Upper lobe of left lung (tissue), 6 donors: ENCODE results near the gene C15orf39. TPM values are rescaled to one million over a fixed set of nuclear protein-coding genes. Genes with fewer than 3 reads are reported as not detected.

ENCODE experiments used
- ATAC-seq, 2 donors: fragments of 200-7000 bp; cut with Tn5 transposase; one replicate each; pipeline ENCODE4 v1.9.1; 2022; ENCODE audit warnings: mild to moderate bottlenecking in 2 of 2, moderate library complexity in 2 of 2; ENCODE audit not compliant: low FRiP score in 2 of 2
- DNase-seq, 2 donors: peaks; one replicate each; pipeline ENCODE4 v3.0.0-alpha.2; 2019 to 2020
- H3K27ac ChIP-seq, 4 donors: fragments of 200-600 bp; sonication (generic); one replicate each; pipeline ENCODE4 v1.5.1; 2016 to 2019
- H3K27me3 ChIP-seq, 4 donors: fragments of 200-600 bp; sonication (generic); one replicate each; pipeline ENCODE4 v1.5.1; 2017 to 2019
- H3K36me3 ChIP-seq, 4 donors: fragments of 200-600 bp; sonication (generic); one replicate each; pipeline ENCODE4 v1.5.1; 2016 to 2019
- H3K4me1 ChIP-seq, 4 donors: fragments of 200-600 bp; sonication (generic); one replicate each; pipeline ENCODE4 v1.5.1; 2018 to 2019
- H3K4me3 ChIP-seq, 4 donors: fragments of 200-600 bp; sonication (generic); one replicate each; pipeline ENCODE4 v1.5.1; 2017 to 2019; ENCODE audit warnings: mild to moderate bottlenecking in 2 of 4, moderate library complexity in 1 of 4
- H3K9me3 ChIP-seq, 4 donors: fragments of 200-600 bp; sonication (generic); one replicate each; pipeline ENCODE4 v1.5.1; 2018 to 2019
- EP300 ChIP-seq, 4 donors: sonication (generic); formaldehyde crosslinking; IDR thresholded peaks; one replicate each; pipeline ENCODE4 v1.5.1; 2017; ENCODE audit warnings: antibody characterized with exemption in 4 of 4, control low read depth in 2 of 4
- POLR2A ChIP-seq, 4 donors: fragments of 450-650 bp; IDR thresholded peaks; one replicate each; pipeline ENCODE4 v1.5.1; 2016 to 2017; ENCODE audit warnings: antibody characterized with exemption in 4 of 4, mild to moderate bottlenecking in 2 of 4
- POLR2AphosphoS5 ChIP-seq, 2 donors: sonication (generic); formaldehyde crosslinking; IDR thresholded peaks; one replicate each; pipeline ENCODE4 v1.5.1; 2017; ENCODE audit warnings: antibody characterized with exemption in 2 of 2
- WGBS, 2 donors: methylation state at CpG; one replicate each; pipeline ENCODE4 v1.1.5; 2017 to 2018; 5-methylcytosine and 5-hydroxymethylcytosine counted together
- total RNA-seq, 6 donors: library from RNA; depleted of rRNA in 4 of 6; stranded (reverse); fragments of >200 nt in 4 of 6; gene quantifications; one replicate each; pipeline versions ENCODE4 v1.1.0 to v1.2.1, GENCODE V29; 2016 to 2021
- TF ChIP-seq, protein P1 (sequence below), 6 experiments: fragments of 450-650 bp in 4 of 6; fragments of 200-600 bp in 2 of 6; sonication (generic) in 2 of 6; IDR thresholded peaks; one replicate each; pipeline ENCODE4 v1.5.1; 2016 to 2019; ENCODE audit warnings: antibody characterized with exemption in 6 of 6
- donor health status: DM: no; HTN: no; CAD: no; lungs with moderate emphysema.
- donor health status: DM: no; HTN: yes; CAD: no; lungs with severe emphysema.

C15orf39 gene
- total RNA-seq, 6 donors from 2014 or later: 25.4 to 44.6 (median 37.5) TPM

DNA sequence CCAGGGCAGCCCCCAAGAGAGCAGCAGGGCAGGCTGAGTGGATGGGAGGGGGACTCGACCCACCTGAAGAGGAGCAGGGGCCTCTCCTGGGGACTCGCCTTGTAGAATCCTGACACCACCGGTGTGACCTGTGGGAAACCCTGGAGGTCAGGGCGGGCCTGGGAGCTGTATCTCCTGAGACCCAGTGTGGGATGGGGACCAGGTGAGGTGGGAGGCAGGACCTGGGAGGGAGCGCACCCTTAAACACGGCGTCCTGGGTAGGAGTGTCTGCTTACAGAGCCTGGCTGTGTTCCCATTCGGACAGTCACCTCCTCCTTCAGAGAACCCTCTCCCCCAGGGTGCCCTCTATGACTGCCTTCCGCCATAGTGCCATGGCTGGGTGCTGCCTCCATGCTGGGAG is 27.1 kb downstream of the C15orf39 start:
- peaks cover 5 to 8% (median 6%) of the 10 kb centered on the region in 4 donors for H3K4me1 ChIP-seq
- no peaks in the 10 kb centered on the region for H3K27me3 ChIP-seq
- TF ChIP-seq EP300 (IDR thresholded peaks at IDR 0.05) (no peak), POLR2AphosphoS5 (IDR thresholded peaks at IDR 0.05) (no peak), POLR2A (IDR thresholded peaks at IDR 0.05) (no peak)
- TF ChIP-seq, protein P1, sequence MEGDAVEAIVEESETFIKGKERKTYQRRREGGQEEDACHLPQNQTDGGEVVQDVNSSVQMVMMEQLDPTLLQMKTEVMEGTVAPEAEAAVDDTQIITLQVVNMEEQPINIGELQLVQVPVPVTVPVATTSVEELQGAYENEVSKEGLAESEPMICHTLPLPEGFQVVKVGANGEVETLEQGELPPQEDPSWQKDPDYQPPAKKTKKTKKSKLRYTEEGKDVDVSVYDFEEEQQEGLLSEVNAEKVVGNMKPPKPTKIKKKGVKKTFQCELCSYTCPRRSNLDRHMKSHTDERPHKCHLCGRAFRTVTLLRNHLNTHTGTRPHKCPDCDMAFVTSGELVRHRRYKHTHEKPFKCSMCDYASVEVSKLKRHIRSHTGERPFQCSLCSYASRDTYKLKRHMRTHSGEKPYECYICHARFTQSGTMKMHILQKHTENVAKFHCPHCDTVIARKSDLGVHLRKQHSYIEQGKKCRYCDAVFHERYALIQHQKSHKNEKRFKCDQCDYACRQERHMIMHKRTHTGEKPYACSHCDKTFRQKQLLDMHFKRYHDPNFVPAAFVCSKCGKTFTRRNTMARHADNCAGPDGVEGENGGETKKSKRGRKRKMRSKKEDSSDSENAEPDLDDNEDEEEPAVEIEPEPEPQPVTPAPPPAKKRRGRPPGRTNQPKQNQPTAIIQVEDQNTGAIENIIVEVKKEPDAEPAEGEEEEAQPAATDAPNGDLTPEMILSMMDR (IDR thresholded peaks at IDR 0.05): no peak
- no peak overlapping the region for H3K27ac ChIP-seq
- 84 to 97% methylated on average over 6 of the region's 9 CpGs for WGBS, 2 donors
- no peak for DNase-seq
- ATAC-seq: peak in 1 of 2 donors; percentile 4
- H3K9me3 ChIP-seq: no peaks in the 10 kb centered on the region
- no peaks in the 10 kb centered on the region for H3K36me3 ChIP-seq
- H3K4me3 ChIP-seq: no peak overlapping the region

DNA sequence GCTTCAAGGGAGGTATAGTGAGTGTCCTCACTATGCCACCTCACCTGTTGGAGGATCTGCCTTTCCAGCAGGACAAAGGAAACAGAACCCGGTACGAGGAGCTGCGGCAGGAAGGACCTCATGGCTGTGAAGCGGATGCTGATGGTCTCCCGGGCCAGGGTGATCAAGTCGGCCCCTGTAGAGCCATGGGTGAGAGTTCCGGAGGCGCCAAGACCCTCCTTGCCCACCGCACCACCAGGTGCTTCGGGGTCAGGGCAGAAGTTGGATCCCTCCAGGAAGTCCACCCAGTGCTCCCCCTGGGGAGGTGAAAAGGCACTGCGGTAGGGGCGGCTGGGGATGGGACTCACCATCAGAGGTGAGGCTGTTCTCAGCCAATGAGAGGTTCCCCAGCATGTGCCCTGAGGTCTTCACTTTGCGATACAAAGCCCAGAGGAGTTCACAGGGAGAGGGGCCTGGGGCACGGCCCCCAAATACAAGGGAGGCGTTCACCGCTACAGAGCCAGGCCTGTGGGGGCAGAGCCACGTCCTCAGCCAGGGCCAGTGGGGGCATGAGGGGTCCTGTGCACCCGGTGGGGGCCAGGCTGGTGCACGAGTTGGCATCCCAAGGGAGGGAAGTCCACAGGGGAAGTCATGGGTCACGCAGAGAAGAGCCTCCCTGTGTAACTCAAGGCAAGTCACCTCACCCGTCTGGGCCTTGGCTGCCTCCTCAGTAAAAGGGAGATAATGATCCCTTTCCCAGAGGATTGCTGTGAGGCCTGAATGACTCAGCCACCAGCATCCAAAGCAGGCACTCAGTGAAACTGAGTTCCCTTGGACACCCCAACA is 27.7 kb downstream of the C15orf39 start:
- DNase-seq (no peak), ATAC-seq (no peak)
- H3K27me3 ChIP-seq: no peaks in the 10 kb centered on the region
- no peaks in the 10 kb centered on the region for H3K9me3 ChIP-seq
- TF ChIP-seq POLR2AphosphoS5 (IDR thresholded peaks at IDR 0.05) (no peak), POLR2A (IDR thresholded peaks at IDR 0.05) (no peak), EP300 (IDR thresholded peaks at IDR 0.05) (no peak)
- TF ChIP-seq, protein P1 (IDR thresholded peaks at IDR 0.05): no peak
- H3K4me3 ChIP-seq: no peak overlapping the region
- peaks cover 5 to 8% (median 6%) of the 10 kb centered on the region in 4 donors for H3K4me1 ChIP-seq
- WGBS, 2 donors: 86 to 92% methylated on average over 11 to 19 of the region's 21 CpGs
- no peaks in the 10 kb centered on the region for H3K36me3 ChIP-seq
- no peak overlapping the region for H3K27ac ChIP-seq

DNA sequence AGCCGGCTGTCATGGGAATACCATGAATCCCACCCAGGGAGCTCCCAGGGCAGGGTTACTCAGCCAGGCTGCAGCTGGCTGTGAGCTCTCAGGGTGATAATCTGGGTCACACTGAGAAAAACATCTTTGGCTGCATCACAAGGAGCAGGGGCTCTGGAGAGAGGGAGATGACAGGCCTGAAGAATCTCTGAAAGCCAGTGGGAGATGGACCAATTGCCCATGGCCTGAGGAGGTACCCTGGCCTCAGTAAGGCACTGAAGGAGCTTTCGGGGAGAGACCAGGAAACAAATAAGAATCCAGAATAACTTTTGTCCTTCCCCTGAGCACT is 28.3 kb downstream of the C15orf39 start:
- 74 to 83% methylated on average over 1 to 2 of the region's 2 CpGs for WGBS, 2 donors
- no peaks in the 10 kb centered on the region for H3K36me3 ChIP-seq

DNA sequence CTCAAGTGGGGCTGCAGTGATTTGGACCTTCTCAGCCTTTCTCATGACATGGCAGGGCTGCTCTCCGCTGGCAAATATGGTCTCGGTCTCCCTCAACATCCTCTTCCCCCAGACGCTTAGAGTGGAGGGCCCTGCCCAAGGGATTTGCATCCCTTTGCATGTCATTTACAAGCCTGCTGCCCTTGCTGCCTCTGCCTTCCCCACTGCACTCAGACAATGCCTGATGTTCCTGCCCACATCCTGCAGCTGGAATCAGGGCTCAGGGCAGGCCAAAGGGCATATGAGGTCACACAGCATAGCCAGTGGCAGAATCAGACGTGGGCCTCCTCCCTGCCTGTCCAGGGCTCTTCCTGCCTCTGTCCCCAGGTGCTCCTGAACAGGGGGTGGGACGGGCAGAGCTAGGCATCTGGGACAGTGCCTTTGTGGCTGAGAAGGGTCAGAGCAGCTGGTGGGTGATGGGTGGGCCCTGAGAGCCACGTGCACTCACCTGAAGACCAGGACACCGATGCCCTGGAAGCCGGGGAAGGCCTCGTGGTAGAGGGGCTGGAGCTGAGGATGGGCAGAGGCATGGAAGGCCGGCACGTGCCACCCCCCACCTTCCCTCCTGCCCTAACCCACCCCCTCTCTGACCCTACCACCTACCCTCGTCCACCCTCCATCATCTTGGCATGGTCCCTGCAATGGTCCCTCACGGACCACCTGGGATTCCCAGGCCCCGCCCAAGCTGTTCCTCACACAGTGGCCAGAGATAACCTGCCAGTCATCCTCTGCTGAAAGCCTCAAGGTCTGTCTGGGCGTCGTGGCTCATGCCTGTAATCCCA is 29.1 kb downstream of the C15orf39 start:
- WGBS, 2 donors: 65 to 80% methylated on average over 6 to 16 of the region's 16 CpGs
- no peaks in the 10 kb centered on the region for H3K36me3 ChIP-seq
- no peak overlapping the region for H3K27ac ChIP-seq
- no peak overlapping the region for H3K4me3 ChIP-seq
- H3K27me3 ChIP-seq: no peaks in the 10 kb centered on the region
- no peaks in the 10 kb centered on the region for H3K9me3 ChIP-seq
- H3K4me1 ChIP-seq: peaks cover 4 to 7% (median 5%) of the 10 kb centered on the region in 4 donors
- DNase-seq (no peak), ATAC-seq (no peak)
- TF ChIP-seq POLR2AphosphoS5 (IDR thresholded peaks at IDR 0.05): peak in 1 of 2 donors; percentile 11
- TF ChIP-seq, protein P1 (IDR thresholded peaks at IDR 0.05): no peak

More for the DNA sequence above, 28.3 kb downstream of the C15orf39 start:
- H3K9me3 ChIP-seq: no peaks in the 10 kb centered on the region
- ATAC-seq: no peak
- H3K4me3 ChIP-seq: no peak overlapping the region
- H3K4me1 ChIP-seq: peaks cover 5 to 8% (median 6%) of the 10 kb centered on the region in 4 donors
- no peak for TF ChIP-seq POLR2A (IDR thresholded peaks at IDR 0.05)
- no peak for DNase-seq
- H3K27me3 ChIP-seq: no peaks in the 10 kb centered on the region
- H3K27ac ChIP-seq: no peak overlapping the region

DNA sequence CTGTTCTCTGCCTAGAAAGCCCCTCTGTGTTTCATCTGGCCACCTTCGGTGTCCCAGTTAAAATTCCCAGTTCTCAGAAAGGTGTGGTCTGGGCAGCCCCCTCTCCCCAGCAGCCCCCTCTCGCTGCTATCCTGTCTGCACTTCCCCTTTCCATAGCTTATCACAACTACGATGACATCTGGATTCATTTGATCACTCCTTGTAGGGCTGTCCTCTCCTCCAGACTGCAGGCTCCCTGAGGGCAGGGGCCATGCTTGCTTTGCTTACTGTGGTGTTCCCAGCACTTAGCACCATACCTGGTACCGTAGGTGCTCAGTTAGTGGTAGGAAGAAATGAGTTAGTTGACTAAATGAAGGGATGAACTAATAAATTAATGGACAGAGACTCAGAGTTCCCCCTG is 30.2 kb downstream of the C15orf39 start:
- Histone ChIP-seq H3K27ac (no peak overlapping the region), H3K36me3 (no peaks in the 10 kb centered on the region), H3K27me3 (no peaks in the 10 kb centered on the region), H3K4me1 (peaks cover 0 to 7% (median 2%) of the 10 kb centered on the region in 4 donors), H3K9me3 (no peaks in the 10 kb centered on the region), H3K4me3 (no peak overlapping the region)
- DNase-seq: no peak
- no peak for ATAC-seq
- WGBS, 2 donors: 61 to 71% methylated on average over 4 of the region's 4 CpGs
- TF ChIP-seq EP300 (IDR thresholded peaks at IDR 0.05): no peak
- TF ChIP-seq POLR2AphosphoS5 (IDR thresholded peaks at IDR 0.05): no peak
- no peak for TF ChIP-seq POLR2A (IDR thresholded peaks at IDR 0.05)
- TF ChIP-seq, protein P1 (IDR thresholded peaks at IDR 0.05): no peak
